Chondrocyte (in vitro differentiated cells): ENCODE results near the gene NELFB. TPM values are rescaled to one million over a fixed set of nuclear protein-coding genes. Genes with fewer than 3 reads are reported as not detected.
A peak's percentile ranks its signal among the peaks of the same experiment; 100 is the strongest.

Experiments
- DNase-seq: peaks from one replicate; pipeline ENCODE4 v3.0.0; 2021; ENCODE audit warnings: mixed read lengths, low spot score
- H3K27ac Mint-ChIP-seq: one replicate; pipeline ENCODE4 v1.8.0; 2021; ENCODE audit warnings: mild to moderate bottlenecking, moderate library complexity, mixed read lengths; ENCODE audit not compliant: unreplicated experiment
- H3K27me3 Mint-ChIP-seq: 2 replicates; pipeline ENCODE4 v1.8.0; 2021; ENCODE audit warnings: low read depth, mixed read lengths
- H3K36me3 Mint-ChIP-seq: 2 replicates; pipeline ENCODE4 v1.8.0; 2021; ENCODE audit warnings: low read depth, mixed read lengths
- H3K4me1 Mint-ChIP-seq: 2 replicates; pipeline ENCODE4 v1.8.0; 2021; ENCODE audit warnings: low read depth, mild to moderate bottlenecking, mixed read lengths
- H3K4me3 Mint-ChIP-seq: one replicate; pipeline ENCODE4 v1.8.0; 2021; ENCODE audit warnings: mild to moderate bottlenecking, moderate library complexity, mixed read lengths; ENCODE audit not compliant: unreplicated experiment
- H3K9me3 Mint-ChIP-seq: 2 replicates; pipeline ENCODE4 v1.8.0; 2021; ENCODE audit warnings: low read depth, mixed read lengths
- total RNA-seq: library from RNA; stranded (reverse); gene quantifications from 3 replicates; pipeline ENCODE4 v1.2.1, GENCODE V29; 2021
- TF ChIP-seq, protein P1 (sequence below): fragments of 200-600 bp; sonication (generic); IDR thresholded peaks from 2 replicates; pipeline ENCODE4 v1.5.0; 2021; ENCODE audit warnings: antibody characterized with exemption, mild to moderate bottlenecking, moderate library complexity

NELFB gene
- total RNA-seq, 1 donor from 2014 or later, result 48.0 TPM

DNA sequence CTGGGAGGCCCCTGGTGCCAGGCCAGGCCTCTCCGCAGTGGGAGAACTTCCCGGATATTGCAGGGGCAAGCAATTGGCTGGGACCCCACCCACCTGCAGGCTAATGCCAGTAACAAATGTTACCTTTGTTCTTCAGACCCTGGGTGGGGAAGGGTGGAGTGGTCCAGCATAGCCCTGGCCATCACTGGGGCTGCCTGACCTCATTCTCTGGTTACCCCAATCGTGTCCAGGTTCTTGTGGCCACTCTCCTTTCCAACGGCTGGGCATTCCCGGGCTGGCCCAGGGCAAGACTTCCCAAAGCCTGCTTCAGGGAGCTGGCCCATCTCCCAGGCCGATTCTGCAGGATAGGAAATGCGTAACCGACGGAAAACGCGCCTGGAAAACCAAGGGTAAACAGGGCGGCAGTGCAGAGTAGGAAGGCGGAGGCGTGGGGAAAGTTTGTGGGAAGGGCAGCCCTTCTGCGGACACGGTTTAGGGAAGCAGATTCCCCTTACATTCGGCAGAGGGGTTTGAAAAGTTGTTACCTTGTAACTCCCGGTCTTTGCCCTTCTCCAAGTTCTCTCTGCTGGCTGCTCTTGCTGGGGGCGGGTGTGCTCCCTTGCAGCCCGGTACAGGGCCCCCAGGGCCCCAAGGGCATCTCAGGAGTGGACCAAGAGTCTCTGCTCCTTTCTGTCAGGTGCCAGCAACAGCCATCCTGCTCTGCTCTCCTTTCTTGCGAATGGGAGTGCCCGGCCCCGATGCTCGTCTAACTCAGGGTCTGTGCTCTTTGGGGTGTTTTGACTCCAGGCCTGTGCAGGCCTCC, 43.5 kb downstream of the NELFB start:
- no peak overlapping the region for H3K4me3 Mint-ChIP-seq
- H3K9me3 Mint-ChIP-seq, result no peaks in the 10 kb centered on the region
- H3K4me1 Mint-ChIP-seq, result peaks cover 21% of the 10 kb centered on the region
- H3K36me3 Mint-ChIP-seq, result no peaks in the 10 kb centered on the region
- DNase-seq, result no peak
- H3K27me3 Mint-ChIP-seq, result peaks cover 2% of the 10 kb centered on the region
- no peak overlapping the region for H3K27ac Mint-ChIP-seq
- TF ChIP-seq, protein P1, sequence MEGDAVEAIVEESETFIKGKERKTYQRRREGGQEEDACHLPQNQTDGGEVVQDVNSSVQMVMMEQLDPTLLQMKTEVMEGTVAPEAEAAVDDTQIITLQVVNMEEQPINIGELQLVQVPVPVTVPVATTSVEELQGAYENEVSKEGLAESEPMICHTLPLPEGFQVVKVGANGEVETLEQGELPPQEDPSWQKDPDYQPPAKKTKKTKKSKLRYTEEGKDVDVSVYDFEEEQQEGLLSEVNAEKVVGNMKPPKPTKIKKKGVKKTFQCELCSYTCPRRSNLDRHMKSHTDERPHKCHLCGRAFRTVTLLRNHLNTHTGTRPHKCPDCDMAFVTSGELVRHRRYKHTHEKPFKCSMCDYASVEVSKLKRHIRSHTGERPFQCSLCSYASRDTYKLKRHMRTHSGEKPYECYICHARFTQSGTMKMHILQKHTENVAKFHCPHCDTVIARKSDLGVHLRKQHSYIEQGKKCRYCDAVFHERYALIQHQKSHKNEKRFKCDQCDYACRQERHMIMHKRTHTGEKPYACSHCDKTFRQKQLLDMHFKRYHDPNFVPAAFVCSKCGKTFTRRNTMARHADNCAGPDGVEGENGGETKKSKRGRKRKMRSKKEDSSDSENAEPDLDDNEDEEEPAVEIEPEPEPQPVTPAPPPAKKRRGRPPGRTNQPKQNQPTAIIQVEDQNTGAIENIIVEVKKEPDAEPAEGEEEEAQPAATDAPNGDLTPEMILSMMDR, result no peak

GRCh38 chr9:137299203-137299565, 44.1 kb downstream of the NELFB start:
- Mint-ChIP-seq H3K36me3 (no peaks in the 10 kb centered on the region), H3K4me1 (peaks cover 21% of the 10 kb centered on the region), H3K9me3 (no peaks in the 10 kb centered on the region), H3K27me3 (peaks cover 2% of the 10 kb centered on the region), H3K27ac (no peak overlapping the region), H3K4me3 (no peak overlapping the region)
- DNase-seq, result no peak
- TF ChIP-seq, protein P1, result no peak

DNA sequence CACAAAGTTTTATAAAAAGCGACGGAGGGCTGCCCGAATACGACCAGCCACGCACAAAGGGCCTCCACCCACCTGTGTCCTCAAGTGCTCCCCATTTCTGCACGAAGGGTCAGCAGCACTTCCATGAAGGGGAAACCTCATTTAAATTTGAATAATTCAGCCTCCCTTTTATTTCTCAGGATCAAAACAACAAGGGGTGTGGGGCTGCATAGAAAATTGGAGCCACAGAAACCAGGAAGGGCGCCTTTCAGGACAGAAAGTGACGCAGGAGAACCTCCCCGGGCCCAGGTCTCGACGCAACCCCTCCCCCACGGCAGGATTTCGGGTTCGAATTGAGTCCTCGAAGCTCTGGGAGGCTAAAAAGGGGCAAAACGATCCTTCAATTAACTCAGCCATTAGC, 44.8 kb downstream of the NELFB start:
- peak overlapping the region; percentile 54 for H3K4me3 Mint-ChIP-seq
- TF ChIP-seq, protein P1, result no peak
- H3K27ac Mint-ChIP-seq, result no peak overlapping the region
- no peaks in the 10 kb centered on the region for H3K9me3 Mint-ChIP-seq
- H3K27me3 Mint-ChIP-seq, result peaks cover 2% of the 10 kb centered on the region
- no peaks in the 10 kb centered on the region for H3K36me3 Mint-ChIP-seq
- peaks cover 23% of the 10 kb centered on the region for H3K4me1 Mint-ChIP-seq
- DNase-seq, result no peak

GRCh38 chr9:137300567-137301080, 45.5 kb downstream of the NELFB start:
- Mint-ChIP-seq H3K9me3 (no peaks in the 10 kb centered on the region), H3K36me3 (no peaks in the 10 kb centered on the region), H3K27me3 (peaks cover 2% of the 10 kb centered on the region), H3K4me3 (peak overlapping the region; percentile 73), H3K27ac (peak overlapping the region; percentile 47), H3K4me1 (peaks cover 30% of the 10 kb centered on the region)
- DNase-seq, result no peak
- TF ChIP-seq, protein P1, result no peak

DNA sequence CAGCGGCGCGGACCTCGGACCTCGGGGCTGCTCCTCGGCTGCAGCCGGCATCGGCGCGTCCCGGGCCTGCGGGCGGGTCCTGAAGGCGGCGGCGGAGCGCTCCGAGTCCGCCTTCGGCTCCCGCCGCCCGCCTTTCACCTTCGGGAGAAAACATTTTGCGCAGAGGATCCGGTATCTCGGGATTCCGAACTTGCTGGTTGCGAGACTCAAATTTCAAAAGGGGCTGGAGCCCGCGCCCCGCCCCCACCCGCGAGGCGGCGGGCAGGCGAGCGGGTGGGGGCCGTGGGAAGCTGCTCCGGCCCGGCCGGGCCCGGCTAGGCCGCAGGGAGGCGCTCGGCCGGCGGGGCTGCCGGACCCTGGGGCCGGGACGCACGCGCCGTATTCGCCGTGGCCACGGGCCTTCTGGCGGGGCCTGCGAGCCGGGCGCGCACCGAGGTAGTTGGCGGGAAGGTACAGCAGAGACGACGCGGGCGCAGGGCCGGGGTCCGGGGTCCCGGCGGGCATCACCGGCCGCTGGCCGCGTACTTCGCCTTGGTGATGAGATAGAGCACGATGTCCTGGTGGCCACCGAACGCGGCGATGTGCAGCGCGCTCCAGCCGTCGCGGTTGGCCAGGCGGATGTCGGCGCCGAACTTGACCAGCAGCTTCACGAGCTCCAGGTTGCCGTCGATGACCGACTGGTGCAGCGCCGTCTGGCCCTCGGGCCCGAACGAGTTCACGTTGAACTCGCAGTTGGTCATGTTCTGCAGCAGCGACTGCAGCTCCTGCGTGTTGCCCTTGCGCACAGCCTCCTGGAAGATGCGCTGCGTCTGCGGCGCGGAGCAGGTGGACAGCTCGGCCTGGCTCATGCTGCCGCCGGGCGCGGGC, 46.2 kb downstream of the NELFB start:
- H3K4me1 Mint-ChIP-seq, result peaks cover 30% of the 10 kb centered on the region
- DNase-seq, result no peak
- H3K27ac Mint-ChIP-seq, result peak overlapping the region; percentile 47
- H3K27me3 Mint-ChIP-seq, result peaks cover 2% of the 10 kb centered on the region
- TF ChIP-seq, protein P1, result peak; percentile 72
- no peaks in the 10 kb centered on the region for H3K9me3 Mint-ChIP-seq
- no peaks in the 10 kb centered on the region for H3K36me3 Mint-ChIP-seq
- peak overlapping the region; percentile 74 for H3K4me3 Mint-ChIP-seq
